IMR-90 (cell line): ENCODE data around the gene GRK5. TPM values are rescaled to one million over a fixed set of nuclear protein-coding genes. Genes with fewer than 3 reads are reported as not detected.

Experiments used
- ATAC-seq: fragments of 200-7000 bp; cut with Tn5 transposase; 2 replicates; pipeline ENCODE4 v1.9.1; 2020; ENCODE audit warnings: low read depth, mild to moderate bottlenecking, moderate library complexity
- BruUV-seq: library from RNA; stranded (reverse); fragments of 400-500 nt; replicated peaks from 2 replicates; lab custom pipeline; 2021; lab: Mats Ljungman, UMichigan
- CTCF ChIA-PET: fragments of 300-600 bp; formaldehyde crosslinking; extraction: SDS; loops from one replicate; lab custom pipeline; 2021; ENCODE audit warnings: antibody characterized with exemption; lab: Yijun Ruan, JAX
- POLR2A ChIA-PET: fragments of 300-600 bp; sonication (Branson Sonifier 250); formaldehyde crosslinking; loops from one replicate; lab custom pipeline; 2022; ENCODE audit warnings: antibody characterized with exemption; ENCODE audit not compliant: unreplicated experiment; lab: Charles Lee
- DNase-seq: peaks from one replicate; pipeline ENCODE4 v3.0.0; 2013
- H2AFZ ChIP-seq: replicated peaks from 2 replicates; pipeline ENCODE3; 2013; ENCODE audit warnings: low read length, mild to moderate bottlenecking; ENCODE audit not compliant: poor library complexity
- H2AK5ac ChIP-seq: 2 replicates; pipeline ENCODE4 v1.6.1; 2013; ENCODE audit warnings: low read depth, low read length, inconsistent platforms
- H2AK9ac ChIP-seq: replicated peaks from 2 replicates; pipeline ENCODE3; 2013; ENCODE audit warnings: mild to moderate bottlenecking, low read depth, low read length, moderate library complexity; ENCODE audit not compliant: poor library complexity
- H2BK120ac ChIP-seq: 2 replicates; pipeline ENCODE4 v1.6.1; 2013; ENCODE audit warnings: low read depth, low read length, inconsistent platforms
- H2BK15ac ChIP-seq: 3 replicates; pipeline ENCODE4 v1.6.1; 2013; ENCODE audit warnings: low read depth, low read length, inconsistent platforms
- H2BK20ac ChIP-seq: 2 replicates; pipeline ENCODE4 v1.6.1; 2013; ENCODE audit warnings: low read depth, mild to moderate bottlenecking, inconsistent platforms, low read length, moderate library complexity
- H2BK5ac ChIP-seq: 2 replicates; pipeline ENCODE4 v1.6.1; 2013; ENCODE audit warnings: mild to moderate bottlenecking, low read depth, low read length, inconsistent platforms; ENCODE audit not compliant: poor library complexity, severe bottlenecking
- H3K14ac ChIP-seq: replicated peaks from 2 replicates; pipeline ENCODE4 v1.6.1; 2013; ENCODE audit warnings: low read depth, low read length, inconsistent platforms
- H3K18ac ChIP-seq: 2 replicates; pipeline ENCODE4 v1.6.1; 2013; ENCODE audit warnings: low read depth, low read length, control low read depth
- H3K23ac ChIP-seq: 2 replicates; pipeline ENCODE4 v1.6.1; 2013; ENCODE audit warnings: low read depth, low read length, inconsistent platforms
- H3K27ac ChIP-seq: 2 replicates; pipeline ENCODE4 v1.5.1; 2013; ENCODE audit warnings: mild to moderate bottlenecking, control low read depth, low read length; ENCODE audit not compliant: insufficient read depth
- H3K27me3 ChIP-seq: 2 replicates; pipeline ENCODE4 v1.6.1; 2013; ENCODE audit warnings: low read length; ENCODE audit not compliant: control insufficient read depth, insufficient read depth
- H3K36me3 ChIP-seq: 2 replicates; pipeline ENCODE4 v1.6.1; 2013; ENCODE audit warnings: low read length, mixed read lengths; ENCODE audit not compliant: control insufficient read depth, insufficient read depth
- H3K4ac ChIP-seq: 2 replicates; pipeline ENCODE4 v1.6.1; 2013; ENCODE audit warnings: low read depth, low read length, inconsistent platforms
- H3K4me1 ChIP-seq: 2 replicates; pipeline ENCODE4 v1.6.1; 2013; ENCODE audit warnings: low read length, mixed read lengths; ENCODE audit not compliant: control insufficient read depth, insufficient read depth
- H3K4me2 ChIP-seq: 2 replicates; pipeline ENCODE4 v1.6.1; 2013; ENCODE audit warnings: low read depth, mild to moderate bottlenecking, control low read depth, low read length, moderate library complexity
- H3K4me3 ChIP-seq: 2 replicates; pipeline ENCODE4 v1.5.1; 2013; ENCODE audit warnings: low read depth, mild to moderate bottlenecking, control low read depth, low read length, moderate library complexity; ENCODE audit not compliant: insufficient read depth
- H3K56ac ChIP-seq: 2 replicates; pipeline ENCODE4 v1.6.1; 2013; ENCODE audit warnings: low read length, inconsistent platforms; ENCODE audit not compliant: insufficient read depth; ENCODE audit errors: extremely low read depth
- H3K79me1 ChIP-seq, 2 experiments: 2 replicates each; pipeline ENCODE4 v1.6.1; 2013; ENCODE audit warnings: low read length in 2 of 2, inconsistent platforms in 1 of 2, low read depth in 1 of 2
- H3K9ac ChIP-seq: 2 replicates; pipeline ENCODE4 v1.6.1; 2013; ENCODE audit warnings: low read depth, low read length, control low read depth
- H3K9me1 ChIP-seq: 2 replicates; pipeline ENCODE4 v1.6.1; 2013; ENCODE audit warnings: low read length, inconsistent platforms; ENCODE audit not compliant: insufficient read depth
- H3K9me3 ChIP-seq: 2 replicates; pipeline ENCODE4 v1.6.1; 2013; ENCODE audit warnings: low read length; ENCODE audit not compliant: control insufficient read depth, insufficient read depth
- H4K20me1 ChIP-seq: 2 replicates; pipeline ENCODE4 v1.6.1; 2013; ENCODE audit warnings: low read length, inconsistent platforms; ENCODE audit not compliant: insufficient read depth
- H4K5ac ChIP-seq: 2 replicates; pipeline ENCODE4 v1.6.1; 2013; ENCODE audit warnings: mild to moderate bottlenecking, low read depth, low read length, control low read depth
- H4K8ac ChIP-seq, 2 experiments: 2 replicates each; pipeline ENCODE4 v1.6.1; 2013; ENCODE audit warnings: low read depth in 2 of 2, low read length in 2 of 2, control low read depth in 1 of 2, inconsistent platforms in 1 of 2
- H4K91ac ChIP-seq: 2 replicates; pipeline ENCODE4 v1.6.1; 2013; ENCODE audit warnings: low read depth, low read length, inconsistent platforms; ENCODE audit not compliant: insufficient read depth
- BHLHE40 ChIP-seq: fragments of 150-350 bp; IDR thresholded peaks from 2 replicates; pipeline ENCODE4 v1.6.1; 2016; ENCODE audit warnings: mild to moderate bottlenecking, low read depth, low read length
- CTCF ChIP-seq: conservative IDR thresholded peaks from 2 replicates; pipeline ENCODE4 v1.5.1; 2012; ENCODE audit warnings: mild to moderate bottlenecking, low read depth, low read length, improper control_type of control experiment
- MAZ ChIP-seq: IDR thresholded peaks from 2 replicates; pipeline ENCODE4 v1.6.1; 2012; ENCODE audit warnings: low read depth, mild to moderate bottlenecking, low read length, improper control_type of control experiment, moderate library complexity, borderline replicate concordance
- MXI1 ChIP-seq: IDR thresholded peaks from 2 replicates; pipeline ENCODE4 v1.6.1; 2012; ENCODE audit warnings: low read depth, mild to moderate bottlenecking, low read length, moderate library complexity, borderline replicate concordance
- POLR2A ChIP-seq: IDR thresholded peaks from 2 replicates; pipeline ENCODE4 v1.6.1; 2012; ENCODE audit warnings: mild to moderate bottlenecking, low read depth, low read length
- RAD21 ChIP-seq: IDR thresholded peaks from 2 replicates; pipeline ENCODE4 v1.6.1; 2012; ENCODE audit warnings: low read length, improper control_type of control experiment
- RCOR1 ChIP-seq: IDR thresholded peaks from 2 replicates; pipeline ENCODE4 v1.6.1; 2012; ENCODE audit warnings: mild to moderate bottlenecking, low read length, improper control_type of control experiment; ENCODE audit not compliant: insufficient replicate concordance
- SMC3 ChIP-seq: fragments of 150-350 bp; IDR thresholded peaks from 2 replicates; pipeline ENCODE4 v1.6.1; 2016; ENCODE audit warnings: low read depth, mild to moderate bottlenecking, antibody characterized with exemption, low read length, moderate library complexity
- USF2 ChIP-seq: fragments of 150-350 bp; IDR thresholded peaks from 2 replicates; pipeline ENCODE4 v1.6.1; 2017; ENCODE audit warnings: mild to moderate bottlenecking, antibody characterized with exemption, low read length, low read depth
- WGBS, 2 experiments: methylation state at CpG; one replicate each; pipeline versions ENCODE4 v1.1.5 to v1.1.7; 2013; ENCODE audit warnings: missing lambda C conversion rate in 2 of 2; ENCODE audit not compliant: insufficient read length in 1 of 2; ENCODE audit errors: extremely low coverage in 2 of 2; 5-methylcytosine and 5-hydroxymethylcytosine counted together
- dilution Hi-C: fragments of 300-500 bp; cut with HindIII; formaldehyde crosslinking; loops from one replicate; pipeline ENCODE4 v1.14.3; 2018; ENCODE audit warnings: low sequenced_read_pairs; ENCODE audit not compliant: unreplicated experiment
- in situ Hi-C: fragments of 300-500 bp; cut with MboI; formaldehyde crosslinking; loops from 3 replicates; pipeline ENCODE4 v1.14.3; 2019; ENCODE audit warnings: low sequenced_read_pairs, inconsistent platforms, mixed read lengths
- intact Hi-C: fragments of 100-400 bp; cut with micrococcal nuclease; formaldehyde crosslinking; loops from 2 replicates; pipeline ENCODE4 v1.10.0; 2022
- polyA plus RNA-seq, 3 experiments: library from polyadenylated mRNA; depleted of rRNA; stranded (reverse); fragments of >200 nt; gene quantifications; 2 replicates each; pipeline ENCODE4 v1.2.3, GENCODE V29; 2012; ENCODE audit warnings: low replicate concordance in 1 of 3
- total RNA-seq: library from RNA; depleted of rRNA; stranded (reverse); fragments of >200 nt; gene quantifications from 2 replicates; pipeline ENCODE4 v1.2.3, GENCODE V29; 2012

Gene GRK5
- total and polyA plus RNA-seq, 2 of the 4 experiments (the other 2 are of a cell fraction), result 12.9 to 16.3 TPM

- peak; percentile 53 for ATAC-seq
- Histone ChIP-seq H3K56ac (no peak overlapping the region), H3K9me3 (no peaks in the 10 kb centered on the region), H4K91ac (peak overlapping the region; percentile 61; the same call in 1 of the 2 replicates), H2BK20ac (no peak overlapping the region), H3K4ac (peak overlapping the region; percentile 71; the same call in 1 of the 2 replicates), H4K5ac (no peak overlapping the region), H3K79me1 (peaks cover 2 to 32% of the 10 kb centered on the region in 2 experiments; a peak in 3 of 4 replicates), H3K4me1 (peaks cover 17% of the 10 kb centered on the region), H3K27ac (peak overlapping the region; percentile 53), H3K9me1 (0 out of 2 replicates have a peak, but pooled peaks cover 2% of the 10 kb centered on the region), H3K4me3 (peak overlapping the region; percentile 54), H4K20me1 (peaks cover 5% of the 10 kb centered on the region; the same call in 1 of the 2 replicates), H3K4me2 (peak overlapping the region; percentile 53), H2AK9ac (peak overlapping the region; percentile 87), H4K8ac (peak overlapping the region; percentile 25 to 59; a peak in 2 of 4 replicates), H3K23ac (no peak overlapping the region), H3K9ac (peak overlapping the region; percentile 12), H3K18ac (no peak overlapping the region), H2AFZ (peak overlapping the region; percentile 90), H2BK15ac (peak overlapping the region; percentile 45; the same call in 1 of the 3 replicates), H2AK5ac (peak overlapping the region; percentile 11; the same call in 1 of the 2 replicates), H3K36me3 (peaks cover 5% of the 10 kb centered on the region), H2BK5ac (peak overlapping the region; percentile 71), H3K14ac (0 out of 2 replicates have a peak overlapping the region, but pooled peaks have one; percentile 36), H3K27me3 (no peaks in the 10 kb centered on the region), H2BK120ac (0 out of 2 replicates have a peak overlapping the region, but pooled peaks have one; percentile 53)
- BruUV-seq, result no TSS peak
- TF ChIP-seq RAD21 (peak; percentile 89), CTCF (peak; percentile 95), MXI1 (peak; percentile 72; the same call in 1 of the 2 replicates), MAZ (peak; percentile 32; the same call in 1 of the 2 replicates), POLR2A (no peak; the same call in 1 of the 2 replicates), RCOR1 (peak; percentile 26), BHLHE40 (peak; percentile 33), SMC3 (peak; percentile 79), USF2 (no peak)
- dilution Hi-C loops, result no loop called here
- CTCF ChIA-PET, result interaction anchor here (0.6 to 2.0 kb wide), 23 partner anchors 14 to 337 kb away, joined by 3 to 7 read pairs (median 4); partner anchors contain the start of gene RGS10
- in situ Hi-C loops, result loop anchor here (5.0 kb wide), 1 partner anchor 211 kb away; no protein-coding TSS in a partner anchor
- intact Hi-C loops, result loop anchor here (1.0 to 5.0 kb wide), 6 partner anchors 111 to 336 kb away; partner anchors contain the start of gene RGS10
- POLR2A ChIA-PET, result interaction anchor here (0.6 to 1.0 kb wide), 4 partner anchors 41 to 205 kb away, joined by 3 to 7 read pairs (median 3); no protein-coding TSS in a partner anchor
- WGBS, 2 experiments, result 0% methylated on average over 13 of the region's 97 CpGs; no CpG with 5 or more reads in 1 of the 2 experiments
- DNase-seq, result peak; percentile 59
These were observed 587 bp upstream of the GRK5 start for GRCh38 chr10:119206603-119207365.
